Activated CD4-positive, alpha-beta memory T cell treated with anti-CD3 and anti-CD28 coated beads for 36 hours (primary cell): ENCODE results near the gene CNOT2. TPM values are rescaled to one million over a fixed set of nuclear protein-coding genes. Genes with fewer than 3 reads are reported as not detected.
"Not testable (repeated sequence)": the region's sequence is repeated elsewhere in the genome, so short reads cannot be mapped to it uniquely, and the experiment has no call there.

Source experiments
- CTCF ChIA-PET: fragments of 350-600 bp; sonication (Branson Sonifier 250); formaldehyde crosslinking; loops from one replicate; lab custom pipeline; 2021; ENCODE audit warnings: antibody characterized with exemption, inconsistent platforms; lab: Charles Lee
- POLR2A ChIA-PET: fragments of 350-600 bp; sonication (Branson Sonifier 250); formaldehyde crosslinking; loops from one replicate; lab custom pipeline; 2021; ENCODE audit warnings: antibody characterized with exemption; lab: Charles Lee
- DNase-seq: peaks from one replicate; pipeline ENCODE4 v3.0.0-alpha.2; 2020
- H3K27ac Mint-ChIP-seq: one replicate; pipeline ENCODE4 v1.8.0; 2021; ENCODE audit warnings: mixed read lengths
- H3K27me3 Mint-ChIP-seq: one replicate; pipeline ENCODE4 v1.8.0; 2021; ENCODE audit warnings: mixed read lengths
- H3K36me3 Mint-ChIP-seq: one replicate; pipeline ENCODE4 v1.8.0; 2021; ENCODE audit warnings: mixed read lengths
- H3K4me1 Mint-ChIP-seq: one replicate; pipeline ENCODE4 v1.8.0; 2021; ENCODE audit warnings: low read depth, mixed read lengths
- H3K4me3 Mint-ChIP-seq: one replicate; pipeline ENCODE4 v1.8.0; 2021; ENCODE audit warnings: mild to moderate bottlenecking, mixed read lengths
- H3K9me3 Mint-ChIP-seq: one replicate; pipeline ENCODE4 v1.8.0; 2021; ENCODE audit warnings: mixed read lengths
- intact Hi-C: fragments of 100-400 bp; cut with micrococcal nuclease; formaldehyde crosslinking; loops from one replicate; pipeline ENCODE4 v1.15.1; 2023
- total RNA-seq, 2 experiments: library from RNA; stranded (reverse); gene quantifications; one replicate each; pipeline ENCODE4 v1.2.3, GENCODE V29; 2021

Gene CNOT2
- total RNA-seq, 2 experiments from 2014 or later: 58.4 to 58.5 TPM

DNA sequence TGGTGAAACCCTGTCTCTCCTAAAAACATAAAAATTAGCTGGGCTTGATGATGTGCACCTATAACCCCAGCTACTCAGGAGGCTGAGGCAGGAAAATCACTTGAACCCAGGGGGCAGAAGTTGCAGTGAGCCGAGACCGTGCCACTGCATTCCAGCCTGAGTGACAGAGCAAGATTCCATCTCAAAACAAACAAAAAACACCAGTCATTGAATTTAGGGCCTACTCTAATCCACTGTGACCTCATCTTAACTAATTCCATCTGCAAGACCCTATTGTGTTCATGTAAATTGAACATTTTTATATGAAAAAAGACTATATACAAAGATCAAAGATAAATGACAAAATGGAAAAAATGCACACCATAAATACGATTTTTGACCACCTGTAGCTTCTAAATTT, 140.7 kb downstream of the CNOT2 start:
- POLR2A ChIA-PET: no interaction called here
- H3K27me3 Mint-ChIP-seq: no peaks in the 10 kb centered on the region
- intact Hi-C loops: no loop called here

DNA sequence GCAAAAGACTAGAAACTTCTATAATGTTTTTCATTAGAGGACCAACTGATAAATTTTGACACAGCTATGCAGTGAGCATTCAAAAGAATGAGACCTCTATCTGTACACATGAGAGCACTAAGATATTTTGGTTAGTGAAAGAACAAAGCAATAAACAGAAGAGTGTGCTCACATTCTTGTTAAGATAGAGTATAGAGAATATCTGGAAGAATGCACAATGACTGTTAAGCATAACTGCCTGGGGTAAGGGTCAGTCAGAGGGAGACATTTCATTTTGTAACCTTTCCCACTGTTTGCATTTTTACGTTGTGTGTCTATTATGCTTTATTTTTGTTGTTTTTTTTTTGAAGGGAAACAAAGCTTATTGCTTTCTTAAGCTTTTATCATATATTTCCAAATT, 143.5 kb downstream of the CNOT2 start:
- POLR2A ChIA-PET: no interaction called here
- H3K4me1 Mint-ChIP-seq: no peaks in the 10 kb centered on the region
- no peak for DNase-seq
- H3K27me3 Mint-ChIP-seq: no peaks in the 10 kb centered on the region
- intact Hi-C loops: no loop called here
- peaks cover 4% of the 10 kb centered on the region for H3K36me3 Mint-ChIP-seq
- H3K27ac Mint-ChIP-seq: no peak overlapping the region
- no peak overlapping the region for H3K4me3 Mint-ChIP-seq
- H3K9me3 Mint-ChIP-seq: peaks cover 4% of the 10 kb centered on the region
- CTCF ChIA-PET: no interaction called here

More for the DNA sequence above, 140.7 kb downstream of the CNOT2 start:
- Mint-ChIP-seq H3K36me3 (peaks cover 2% of the 10 kb centered on the region), H3K27ac (no peak overlapping the region), H3K4me3 (no peak overlapping the region), H3K9me3 (peaks cover 2% of the 10 kb centered on the region), H3K4me1 (peaks cover 14% of the 10 kb centered on the region)
- DNase-seq: no peak
- CTCF ChIA-PET: no interaction called here

DNA sequence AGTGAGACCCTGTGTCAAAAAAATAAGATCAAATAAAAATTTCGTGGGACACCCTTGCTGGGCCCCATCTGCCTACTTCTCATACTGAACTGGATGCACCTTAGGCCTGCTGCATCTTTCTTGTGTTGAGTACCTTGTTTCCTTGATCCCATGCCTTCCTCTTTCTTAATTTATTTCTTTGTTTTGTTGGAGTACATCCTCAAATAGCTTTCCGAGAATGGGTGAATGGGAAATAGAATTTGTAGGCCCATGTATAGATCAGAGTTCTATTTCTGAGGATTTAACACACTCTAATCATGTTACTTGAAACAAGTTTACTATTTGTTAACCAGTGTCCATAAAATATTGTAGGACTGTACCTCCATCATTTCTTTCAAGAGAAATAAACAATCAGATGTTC, 146.4 kb downstream of the CNOT2 start:
- intact Hi-C loops: no loop called here
- Mint-ChIP-seq H3K27me3 (no peaks in the 10 kb centered on the region), H3K27ac (no peak overlapping the region), H3K36me3 (peaks cover 4% of the 10 kb centered on the region), H3K4me1 (no peaks in the 10 kb centered on the region), H3K9me3 (peaks cover 4% of the 10 kb centered on the region), H3K4me3 (no peak overlapping the region)
- no peak for DNase-seq
- ChIA-PET CTCF (no interaction called here), POLR2A (no interaction called here)

DNA sequence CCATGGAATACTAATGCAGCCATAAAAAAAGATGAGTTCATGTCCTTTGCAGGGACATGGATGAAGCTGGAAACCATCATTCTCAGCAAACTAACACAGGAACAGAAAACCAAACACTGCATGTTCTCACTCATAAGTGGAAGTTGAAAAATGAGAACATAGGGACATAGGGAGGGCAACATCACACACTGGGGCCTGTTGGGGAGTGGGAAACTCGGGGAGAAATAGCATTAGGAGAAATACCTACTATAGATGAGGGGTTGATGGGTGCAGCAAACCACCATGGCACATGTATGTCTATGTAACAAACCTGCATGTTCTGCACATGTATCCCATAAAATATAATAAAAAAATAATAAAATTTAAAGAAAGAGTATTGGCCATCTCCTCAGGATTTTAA, 149.4 kb downstream of the CNOT2 start:
- H3K27ac Mint-ChIP-seq, POLR2A ChIA-PET, H3K9me3 Mint-ChIP-seq, DNase-seq, H3K4me1 Mint-ChIP-seq, H3K27me3 Mint-ChIP-seq, H3K36me3 Mint-ChIP-seq, H3K4me3 Mint-ChIP-seq, intact Hi-C loops, CTCF ChIA-PET: not testable (repeated sequence)

DNA sequence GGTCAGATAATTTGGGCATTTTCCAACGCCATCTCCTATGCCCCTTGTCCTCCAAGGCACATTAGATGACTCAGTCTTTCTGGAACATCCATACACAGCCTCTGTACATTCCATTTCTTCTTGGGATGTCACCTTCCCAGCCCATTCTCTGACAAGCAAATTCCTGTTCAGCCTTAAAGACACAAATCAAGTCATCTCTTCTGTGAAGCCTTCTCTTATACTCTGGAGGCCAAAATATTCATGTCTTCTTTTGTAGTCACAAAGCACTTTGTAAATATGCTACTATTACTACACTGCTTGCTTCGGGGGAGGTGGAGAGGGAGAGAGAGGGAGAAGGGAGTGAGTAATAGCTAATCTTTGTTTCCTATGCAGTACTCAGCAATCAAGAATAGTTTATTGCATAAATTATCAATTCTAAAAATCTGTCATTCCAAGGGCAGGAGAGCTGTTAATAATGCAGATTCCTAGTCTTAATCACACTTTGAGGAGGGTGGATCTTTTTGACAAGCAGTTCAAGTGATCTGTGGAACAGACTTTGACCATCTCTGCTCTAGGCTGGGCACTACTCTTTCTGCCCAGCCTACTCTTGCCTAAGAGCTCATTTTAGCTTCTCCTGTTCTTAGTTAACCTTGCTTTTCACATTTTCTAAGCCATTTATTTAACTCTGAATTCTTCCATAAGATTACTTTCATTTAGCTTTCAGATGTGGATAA, 150.7 kb downstream of the CNOT2 start:
- Mint-ChIP-seq H3K4me3 (no peak overlapping the region), H3K4me1 (no peaks in the 10 kb centered on the region), H3K36me3 (peaks cover 4% of the 10 kb centered on the region), H3K9me3 (peaks cover 4% of the 10 kb centered on the region), H3K27me3 (no peaks in the 10 kb centered on the region), H3K27ac (no peak overlapping the region)
- CTCF ChIA-PET: no interaction called here
- DNase-seq: no peak
- POLR2A ChIA-PET: no interaction called here
- intact Hi-C loops: no loop called here

DNA sequence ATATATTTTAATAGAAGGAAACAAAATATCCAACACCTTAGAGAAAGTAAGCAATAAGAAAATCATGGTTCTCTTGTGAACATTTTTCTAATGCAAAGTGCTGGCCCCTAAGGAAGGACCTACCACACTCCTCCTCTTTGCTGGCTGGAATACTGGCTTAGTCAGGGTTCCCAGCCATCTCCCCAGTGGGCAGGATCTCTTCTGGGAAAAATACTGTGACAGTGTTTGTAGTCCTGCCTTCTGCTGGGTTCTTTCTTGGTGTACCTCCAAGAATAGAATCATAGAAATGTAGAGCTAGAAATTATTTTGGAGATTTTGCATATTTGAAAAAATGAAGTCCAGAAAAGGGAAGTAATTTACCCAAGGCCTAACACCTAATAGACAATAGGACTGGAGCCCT, 154.8 kb downstream of the CNOT2 start:
- Mint-ChIP-seq H3K9me3 (no peaks in the 10 kb centered on the region), H3K27ac (no peak overlapping the region), H3K4me3 (no peak overlapping the region), H3K36me3 (peaks cover 2% of the 10 kb centered on the region), H3K27me3 (no peaks in the 10 kb centered on the region), H3K4me1 (no peaks in the 10 kb centered on the region)
- intact Hi-C loops: no loop called here
- DNase-seq: no peak
- CTCF ChIA-PET: no interaction called here
- POLR2A ChIA-PET: no interaction called here

DNA sequence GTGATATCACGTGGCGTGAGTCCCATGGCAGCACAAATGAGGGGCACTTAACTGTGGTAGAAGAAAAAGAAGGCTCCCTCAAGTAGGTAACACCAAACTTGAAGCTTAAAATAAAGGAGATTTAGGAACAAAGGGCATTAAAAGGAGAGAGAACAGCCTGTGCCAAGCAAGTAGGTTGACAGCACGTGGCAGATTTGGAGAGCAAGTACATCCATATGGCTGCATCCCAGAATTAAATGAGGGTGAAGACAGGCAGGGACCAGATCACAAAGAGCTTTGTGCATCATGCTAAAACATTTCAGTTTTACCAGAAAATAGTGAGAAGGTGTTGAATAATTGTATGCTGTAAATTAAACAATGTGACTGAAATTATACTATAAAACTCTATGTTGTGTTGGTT, 155.6 kb downstream of the CNOT2 start:
- H3K4me1 Mint-ChIP-seq: no peaks in the 10 kb centered on the region
- CTCF ChIA-PET: no interaction called here
- POLR2A ChIA-PET: no interaction called here

DNA sequence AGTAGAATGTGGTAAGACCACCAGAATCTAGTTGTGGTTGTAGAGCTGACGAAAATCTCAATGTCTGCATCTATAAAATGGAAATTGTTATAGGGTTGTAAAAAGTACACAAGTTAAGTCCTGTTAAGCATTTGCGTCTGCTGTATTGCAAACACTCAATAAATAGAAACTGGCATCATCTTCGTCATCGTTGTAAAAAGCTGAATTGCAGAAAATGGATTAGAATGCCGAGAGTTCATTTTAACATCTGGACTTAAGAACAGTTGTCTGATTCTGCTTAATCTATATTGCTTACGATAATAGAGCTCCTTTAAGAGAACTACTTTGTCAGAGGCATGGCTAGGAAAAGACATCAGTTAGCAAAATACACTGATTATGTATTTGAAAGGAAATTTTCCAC, 156.1 kb downstream of the CNOT2 start:
- H3K9me3 Mint-ChIP-seq: no peaks in the 10 kb centered on the region
- DNase-seq: no peak

More for the DNA sequence above, 155.6 kb downstream of the CNOT2 start:
- Mint-ChIP-seq H3K9me3 (no peaks in the 10 kb centered on the region), H3K36me3 (peaks cover 2% of the 10 kb centered on the region), H3K27ac (no peak overlapping the region), H3K27me3 (no peaks in the 10 kb centered on the region), H3K4me3 (no peak overlapping the region)
- intact Hi-C loops: no loop called here
- no peak for DNase-seq

DNA sequence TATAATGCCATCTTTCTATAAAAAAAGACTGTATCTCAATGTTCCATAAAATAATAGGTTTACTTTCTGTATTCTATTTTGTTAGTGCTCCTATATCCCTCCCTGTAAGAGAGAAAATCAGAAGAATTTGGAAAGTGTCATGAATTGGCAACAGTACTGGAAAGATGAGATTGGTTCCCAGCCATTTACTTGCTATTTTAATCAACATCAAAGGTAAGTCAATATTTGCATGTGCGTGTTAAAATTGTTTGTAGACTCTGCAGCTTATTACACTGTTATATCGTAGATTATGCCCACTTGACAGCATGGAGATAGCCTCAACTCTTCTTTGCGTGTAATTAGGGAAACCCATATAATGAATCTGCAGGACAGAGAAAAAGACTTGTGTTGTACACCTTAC, 156.9 kb downstream of the CNOT2 start:
- no peaks in the 10 kb centered on the region for H3K4me1 Mint-ChIP-seq
- peaks cover 2% of the 10 kb centered on the region for H3K36me3 Mint-ChIP-seq
- intact Hi-C loops: no loop called here
- H3K9me3 Mint-ChIP-seq: no peaks in the 10 kb centered on the region
- H3K27ac Mint-ChIP-seq: no peak overlapping the region
- ChIA-PET CTCF (no interaction called here), POLR2A (no interaction called here)
- DNase-seq: no peak
- no peaks in the 10 kb centered on the region for H3K27me3 Mint-ChIP-seq
- H3K4me3 Mint-ChIP-seq: no peak overlapping the region

More for the DNA sequence above, 156.1 kb downstream of the CNOT2 start:
- no peak overlapping the region for H3K27ac Mint-ChIP-seq
- peaks cover 2% of the 10 kb centered on the region for H3K36me3 Mint-ChIP-seq
- no peak overlapping the region for H3K4me3 Mint-ChIP-seq
- ChIA-PET POLR2A (no interaction called here), CTCF (no interaction called here)
- no peaks in the 10 kb centered on the region for H3K27me3 Mint-ChIP-seq
- intact Hi-C loops: no loop called here
- H3K4me1 Mint-ChIP-seq: no peaks in the 10 kb centered on the region

DNA sequence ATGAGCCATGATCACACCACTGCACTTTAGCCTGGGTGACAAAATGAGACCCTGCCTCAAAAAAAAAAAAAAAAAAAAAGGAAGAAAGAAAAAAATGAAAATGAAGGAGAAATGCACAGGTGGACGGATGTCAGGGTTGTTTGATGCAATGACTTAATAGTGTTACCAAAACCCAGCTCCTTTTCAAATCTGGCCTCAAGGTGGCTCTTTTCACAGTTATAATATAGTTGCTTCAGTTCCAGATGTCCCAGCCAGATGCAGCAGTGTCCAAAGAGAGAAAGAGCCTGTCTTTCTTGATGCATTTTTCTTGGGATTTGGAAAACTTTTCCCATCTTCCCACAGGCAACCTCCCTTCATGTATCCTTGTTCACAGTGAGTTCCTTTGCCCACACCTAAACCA, 159.4 kb downstream of the CNOT2 start:
- Mint-ChIP-seq H3K36me3 (peaks cover 2% of the 10 kb centered on the region), H3K4me3 (no peak overlapping the region), H3K4me1 (no peaks in the 10 kb centered on the region), H3K27ac (no peak overlapping the region), H3K9me3 (no peaks in the 10 kb centered on the region), H3K27me3 (no peaks in the 10 kb centered on the region)
- CTCF ChIA-PET: interaction anchor here (0.6 kb wide), 1 partner anchor 188 kb away, joined by 3 read pairs; no protein-coding TSS in a partner anchor
- POLR2A ChIA-PET: no interaction called here
- intact Hi-C loops: no loop called here
- DNase-seq: no peak

DNA sequence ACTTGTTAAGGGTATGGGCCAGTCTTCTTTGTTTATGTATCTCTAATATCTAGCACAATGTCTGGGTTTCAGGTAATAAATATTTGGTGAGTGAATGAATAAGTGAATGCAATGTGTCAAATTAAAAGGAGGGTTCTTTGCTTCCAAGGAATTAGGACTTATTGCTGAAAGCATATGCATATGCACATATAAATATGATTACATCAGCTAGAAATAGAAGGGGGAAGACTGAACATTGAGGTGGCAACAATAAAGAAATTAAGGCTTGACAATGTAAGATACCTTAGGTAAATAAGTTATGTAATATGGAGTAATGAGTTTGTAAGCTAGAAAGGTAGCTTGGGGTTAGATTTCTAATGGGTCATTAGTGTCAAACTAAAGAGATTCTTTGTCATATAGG, 160.6 kb downstream of the CNOT2 start:
- Mint-ChIP-seq H3K4me1 (no peaks in the 10 kb centered on the region), H3K27me3 (no peaks in the 10 kb centered on the region), H3K27ac (no peak overlapping the region), H3K36me3 (peaks cover 2% of the 10 kb centered on the region), H3K9me3 (no peaks in the 10 kb centered on the region), H3K4me3 (no peak overlapping the region)
- DNase-seq: no peak
- ChIA-PET CTCF (no interaction called here), POLR2A (no interaction called here)
- intact Hi-C loops: no loop called here
